Type B pancreatic cell (in vitro differentiated cells): ENCODE data around the gene OSBP2. TPM values are rescaled to one million over a fixed set of nuclear protein-coding genes. Genes with fewer than 3 reads are reported as not detected.
"Not testable (repeated sequence)": the region's sequence is repeated elsewhere in the genome, so short reads cannot be mapped to it uniquely, and the experiment has no call there.

Experiments used
- DNase-seq: peaks from one replicate; pipeline ENCODE4 v3.0.0; 2021; ENCODE audit warnings: mixed read lengths; ENCODE audit not compliant: unreplicated experiment; ENCODE audit errors: extremely low spot score
- H3K27ac Mint-ChIP-seq: 2 replicates; pipeline ENCODE4 v1.8.0; 2021; ENCODE audit warnings: mild to moderate bottlenecking, mixed read lengths
- H3K27me3 Mint-ChIP-seq: 2 replicates; pipeline ENCODE4 v1.8.0; 2021; ENCODE audit warnings: mixed read lengths
- H3K36me3 Mint-ChIP-seq: 2 replicates; pipeline ENCODE4 v1.8.0; 2021; ENCODE audit warnings: mixed read lengths
- H3K4me1 Mint-ChIP-seq: one replicate; pipeline ENCODE4 v1.8.0; 2021; ENCODE audit warnings: mixed read lengths; ENCODE audit not compliant: unreplicated experiment
- H3K4me3 Mint-ChIP-seq: 2 replicates; pipeline ENCODE4 v1.8.0; 2021; ENCODE audit warnings: mild to moderate bottlenecking, mixed read lengths
- H3K9me3 Mint-ChIP-seq: 2 replicates; pipeline ENCODE4 v1.8.0; 2021; ENCODE audit warnings: mixed read lengths
- total RNA-seq: library from RNA; stranded (reverse); gene quantifications from 2 replicates; pipeline ENCODE4 v1.2.1, GENCODE V29; 2021; ENCODE audit warnings: low replicate concordance
- TF ChIP-seq, protein P1 (sequence below): fragments of 200-600 bp; sonication (generic); conservative IDR thresholded peaks from 2 replicates; pipeline ENCODE4 v1.5.0; 2021; ENCODE audit warnings: antibody characterized with exemption, mild to moderate bottlenecking

OSBP2 gene
- total RNA-seq, 1 donor from 2014 or later: 8.1 TPM

DNA sequence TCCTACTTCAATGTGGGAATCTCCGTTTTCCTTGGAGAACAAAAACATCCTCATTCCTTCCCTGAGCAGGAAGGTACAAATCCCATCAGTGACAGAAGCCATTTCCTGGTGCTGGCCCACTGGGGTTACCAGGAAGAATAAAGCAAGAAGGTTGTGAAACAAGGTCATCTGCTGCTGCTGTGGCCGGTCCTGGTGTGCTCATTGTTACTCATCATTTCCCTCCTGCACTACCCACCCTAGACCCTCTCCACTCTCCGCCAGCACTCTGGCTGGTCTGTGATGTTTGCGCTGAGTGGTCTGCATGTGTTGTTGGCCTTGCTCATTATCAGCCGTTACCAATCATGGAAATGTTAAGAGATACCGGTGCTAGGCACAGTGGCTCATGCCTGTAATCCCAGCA lies 37.0 kb downstream of the OSBP2 start:
- Mint-ChIP-seq H3K27ac (no peak overlapping the region), H3K4me1 (no peaks in the 10 kb centered on the region), H3K27me3 (no peaks in the 10 kb centered on the region), H3K4me3 (no peak overlapping the region), H3K9me3 (no peaks in the 10 kb centered on the region), H3K36me3 (no peaks in the 10 kb centered on the region)
- no peak for DNase-seq
- TF ChIP-seq, protein P1, sequence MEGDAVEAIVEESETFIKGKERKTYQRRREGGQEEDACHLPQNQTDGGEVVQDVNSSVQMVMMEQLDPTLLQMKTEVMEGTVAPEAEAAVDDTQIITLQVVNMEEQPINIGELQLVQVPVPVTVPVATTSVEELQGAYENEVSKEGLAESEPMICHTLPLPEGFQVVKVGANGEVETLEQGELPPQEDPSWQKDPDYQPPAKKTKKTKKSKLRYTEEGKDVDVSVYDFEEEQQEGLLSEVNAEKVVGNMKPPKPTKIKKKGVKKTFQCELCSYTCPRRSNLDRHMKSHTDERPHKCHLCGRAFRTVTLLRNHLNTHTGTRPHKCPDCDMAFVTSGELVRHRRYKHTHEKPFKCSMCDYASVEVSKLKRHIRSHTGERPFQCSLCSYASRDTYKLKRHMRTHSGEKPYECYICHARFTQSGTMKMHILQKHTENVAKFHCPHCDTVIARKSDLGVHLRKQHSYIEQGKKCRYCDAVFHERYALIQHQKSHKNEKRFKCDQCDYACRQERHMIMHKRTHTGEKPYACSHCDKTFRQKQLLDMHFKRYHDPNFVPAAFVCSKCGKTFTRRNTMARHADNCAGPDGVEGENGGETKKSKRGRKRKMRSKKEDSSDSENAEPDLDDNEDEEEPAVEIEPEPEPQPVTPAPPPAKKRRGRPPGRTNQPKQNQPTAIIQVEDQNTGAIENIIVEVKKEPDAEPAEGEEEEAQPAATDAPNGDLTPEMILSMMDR: no peak

DNA sequence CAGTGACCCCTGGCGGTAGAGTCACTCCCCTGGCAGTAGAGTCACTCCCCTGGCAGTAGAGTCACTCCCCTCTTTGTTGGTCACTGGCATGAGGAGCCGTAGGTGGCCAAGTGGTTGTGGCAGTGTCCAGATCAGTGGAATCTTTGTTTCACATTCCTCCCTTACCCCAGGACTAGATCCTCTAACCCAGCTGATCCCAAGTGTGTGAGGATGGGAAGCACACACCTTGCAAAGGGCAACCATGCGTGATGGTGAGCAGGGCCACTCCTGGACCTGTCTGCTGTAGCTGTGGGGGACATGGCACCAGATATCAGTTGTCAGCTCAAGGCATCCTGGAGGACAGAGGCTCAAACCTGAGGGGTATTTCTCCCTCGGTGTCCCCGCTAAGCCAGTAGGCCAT lies 37.8 kb downstream of the OSBP2 start:
- H3K4me1 Mint-ChIP-seq: no peaks in the 10 kb centered on the region
- no peaks in the 10 kb centered on the region for H3K36me3 Mint-ChIP-seq
- no peak overlapping the region for H3K4me3 Mint-ChIP-seq
- H3K27ac Mint-ChIP-seq: no peak overlapping the region
- TF ChIP-seq, protein P1: no peak
- no peak for DNase-seq
- H3K27me3 Mint-ChIP-seq: no peaks in the 10 kb centered on the region
- H3K9me3 Mint-ChIP-seq: no peaks in the 10 kb centered on the region

DNA sequence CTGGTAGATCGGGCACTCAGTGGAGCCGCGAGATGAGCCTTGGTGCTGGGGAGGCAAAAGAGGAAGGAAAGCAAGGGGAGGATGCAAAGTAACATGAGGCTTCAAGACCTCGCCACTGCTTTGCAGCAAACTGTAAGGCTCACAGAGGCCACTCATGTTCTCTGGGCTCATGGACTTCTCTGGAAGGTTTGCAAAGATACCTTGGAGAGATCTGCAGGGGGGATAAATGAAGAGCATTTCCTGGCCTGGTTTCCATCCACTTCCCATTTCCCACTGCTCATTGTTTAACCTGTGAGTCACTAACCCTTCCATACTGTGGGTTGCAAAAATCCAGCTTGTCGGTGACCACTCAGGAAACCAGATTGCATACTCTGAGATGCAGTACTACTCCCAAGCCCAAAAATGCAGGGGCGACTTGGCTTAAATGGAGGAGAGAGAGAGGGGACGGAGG lies 38.5 kb downstream of the OSBP2 start:
- Mint-ChIP-seq H3K27ac (no peak overlapping the region), H3K4me3 (no peak overlapping the region), H3K27me3 (peaks cover 3% of the 10 kb centered on the region), H3K36me3 (no peaks in the 10 kb centered on the region), H3K4me1 (no peaks in the 10 kb centered on the region), H3K9me3 (no peaks in the 10 kb centered on the region)
- no peak for DNase-seq
- TF ChIP-seq, protein P1: no peak

DNA sequence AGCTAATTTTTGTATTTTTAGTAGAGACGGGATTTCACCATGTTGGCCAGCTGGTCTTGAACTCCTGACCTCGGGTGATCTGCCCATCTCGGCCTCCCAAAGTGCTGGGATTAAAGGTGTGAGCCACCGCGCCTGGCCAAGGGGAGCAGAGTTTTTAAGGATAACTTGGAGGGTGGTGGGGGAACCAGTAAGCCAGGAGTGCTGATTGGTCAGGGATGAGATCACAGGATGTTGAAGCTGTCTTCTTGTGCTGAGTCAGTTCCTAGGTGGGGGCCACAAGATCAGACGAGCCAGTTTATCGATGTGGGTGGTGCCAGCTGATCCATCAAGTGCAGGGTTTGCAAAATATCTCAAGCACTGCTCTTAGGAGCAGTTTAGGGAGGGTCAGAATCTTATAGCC lies 45.3 kb downstream of the OSBP2 start:
- not testable (repeated sequence) for H3K4me3 Mint-ChIP-seq, H3K27ac Mint-ChIP-seq, H3K9me3 Mint-ChIP-seq, DNase-seq, H3K4me1 Mint-ChIP-seq, H3K36me3 Mint-ChIP-seq
- H3K27me3 Mint-ChIP-seq: peaks cover 10% of the 10 kb centered on the region

DNA sequence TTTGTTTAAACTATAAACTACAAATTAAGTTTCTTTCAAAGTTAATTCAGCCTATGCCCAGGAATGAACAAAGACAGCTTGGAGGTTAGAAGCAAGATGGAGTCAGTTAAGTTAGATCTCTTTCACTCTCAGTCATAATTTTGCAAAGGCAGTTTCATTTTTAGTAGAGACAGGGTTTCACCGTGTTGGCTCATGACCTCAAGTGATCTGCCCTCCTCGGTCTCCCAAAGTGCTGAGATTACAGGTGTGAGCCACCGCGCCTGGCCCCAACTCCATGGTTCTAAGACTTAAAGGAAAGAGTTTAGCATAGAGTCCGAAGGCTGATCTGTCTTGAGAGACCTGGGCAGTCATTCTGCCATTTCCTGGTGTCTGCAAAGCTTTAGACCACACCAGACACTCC lies 45.8 kb downstream of the OSBP2 start:
- H3K4me1 Mint-ChIP-seq, H3K4me3 Mint-ChIP-seq, H3K36me3 Mint-ChIP-seq, H3K27ac Mint-ChIP-seq, DNase-seq, H3K9me3 Mint-ChIP-seq: not testable (repeated sequence)
- H3K27me3 Mint-ChIP-seq: peaks cover 10% of the 10 kb centered on the region

DNA sequence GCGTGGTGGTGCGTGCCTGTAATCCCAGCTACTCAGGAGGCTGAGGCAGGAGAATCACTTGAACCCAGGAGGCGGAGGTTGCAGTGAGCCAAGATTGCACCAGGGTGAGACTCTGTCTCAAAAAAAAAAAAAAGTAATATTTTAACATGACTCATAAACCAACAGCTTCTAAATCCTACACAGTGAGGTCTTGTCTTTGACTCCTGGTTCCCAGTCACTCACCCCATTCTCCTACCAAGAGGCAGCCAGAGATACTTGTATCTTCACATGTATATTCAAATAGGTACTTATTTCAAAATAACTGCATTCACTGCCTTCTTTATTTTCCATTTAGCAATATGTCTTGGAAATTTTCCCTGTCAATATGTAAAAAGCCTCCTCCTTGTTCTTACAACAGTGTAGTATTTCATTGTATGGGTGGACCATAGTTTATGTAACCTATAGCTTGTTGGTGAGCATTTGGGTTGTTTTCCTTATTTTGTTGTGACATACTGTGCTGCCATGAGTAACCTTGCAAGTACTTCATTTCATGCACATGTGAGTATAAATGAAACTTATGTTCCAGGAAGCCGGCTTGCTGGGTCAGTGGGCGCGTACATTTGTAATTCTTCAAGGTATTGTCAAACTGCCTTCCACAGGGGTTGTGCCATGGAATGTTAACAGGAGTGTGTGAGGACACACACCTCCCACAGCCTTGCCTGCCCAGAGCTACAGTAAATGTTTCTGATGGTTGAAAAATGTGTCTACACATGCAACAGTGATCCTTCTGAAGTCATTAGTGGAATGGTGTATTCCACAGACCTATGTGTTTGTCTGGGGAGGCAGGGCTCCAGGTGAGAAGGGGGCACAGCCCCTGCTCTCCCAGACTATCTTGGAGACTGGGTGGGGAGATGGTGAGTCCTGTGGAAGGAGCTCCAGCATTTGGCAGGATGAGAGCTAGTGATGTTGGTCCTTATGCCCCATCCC lies 47.9 kb downstream of the OSBP2 start:
- Mint-ChIP-seq H3K4me3 (no peak overlapping the region), H3K27ac (no peak overlapping the region), H3K4me1 (no peaks in the 10 kb centered on the region), H3K9me3 (no peaks in the 10 kb centered on the region), H3K36me3 (peaks cover 3% of the 10 kb centered on the region), H3K27me3 (peaks cover 10% of the 10 kb centered on the region)
- TF ChIP-seq, protein P1: no peak
- no peak for DNase-seq
